GM23338 (cell line): ENCODE results near the gene ACBD4. TPM values are rescaled to one million over a fixed set of nuclear protein-coding genes. Genes with fewer than 3 reads are reported as not detected.

Experiments used
- ATAC-seq: fragments of 200-7000 bp; cut with Tn5 transposase; 3 replicates; pipeline ENCODE4 v1.9.1; 2020
- DNase-seq: peaks from one replicate; pipeline ENCODE4 v3.0.0-alpha.2; 2015; ENCODE audit warnings: low spot score
- H2AFZ ChIP-seq: fragments of 200-600 bp; sonication (generic); 2 replicates; pipeline ENCODE4 v1.8.0; 2016; ENCODE audit warnings: antibody characterized with exemption, mild to moderate bottlenecking, moderate library complexity
- H3F3A ChIP-seq: fragments of 200-600 bp; sonication (generic); replicated peaks from 2 replicates; pipeline ENCODE4 v1.8.0; 2017; ENCODE audit warnings: antibody characterized with exemption, mixed run types, low read depth
- H3K27ac ChIP-seq: fragments of 200-600 bp; sonication (generic); 2 replicates; pipeline ENCODE4 v1.6.1; 2016; ENCODE audit warnings: low read depth
- H3K27me3 ChIP-seq: fragments of 200-600 bp; sonication (generic); 2 replicates; pipeline ENCODE4 v1.8.0; 2016; ENCODE audit warnings: mild to moderate bottlenecking, mixed run types, moderate library complexity; ENCODE audit not compliant: insufficient read depth
- H3K36me3 ChIP-seq: fragments of 200-600 bp; sonication (generic); 2 replicates; pipeline ENCODE4 v1.8.0; 2016; ENCODE audit warnings: mild to moderate bottlenecking; ENCODE audit not compliant: insufficient read depth
- H3K4me1 ChIP-seq: fragments of 200-600 bp; sonication (generic); 2 replicates; pipeline ENCODE4 v1.8.0; 2016; ENCODE audit warnings: mild to moderate bottlenecking, moderate library complexity; ENCODE audit not compliant: insufficient read depth
- H3K4me2 ChIP-seq: fragments of 200-600 bp; sonication (generic); 2 replicates; pipeline ENCODE4 v1.7.1; 2017; ENCODE audit warnings: mixed run types
- H3K4me3 ChIP-seq: fragments of 200-600 bp; sonication (generic); 2 replicates; pipeline ENCODE4 v1.6.1; 2016; ENCODE audit warnings: mixed run types
- H3K79me2 ChIP-seq: fragments of 200-600 bp; sonication (generic); replicated peaks from 2 replicates; pipeline ENCODE4 v1.8.0; 2017; ENCODE audit warnings: mild to moderate bottlenecking; ENCODE audit not compliant: insufficient read depth
- H3K9me2 ChIP-seq: fragments of 200-600 bp; sonication (generic); 2 replicates; pipeline ENCODE4 v1.8.0; 2017; ENCODE audit not compliant: insufficient read depth
- H4K20me1 ChIP-seq: fragments of 200-600 bp; sonication (generic); replicated peaks from 2 replicates; pipeline ENCODE4 v1.8.0; 2017; ENCODE audit warnings: mild to moderate bottlenecking; ENCODE audit not compliant: insufficient read depth
- H3K27ac Mint-ChIP-seq: 2 replicates; pipeline ENCODE4 v1.8.0; 2020; ENCODE audit warnings: inconsistent platforms, mild to moderate bottlenecking, moderate library complexity, mixed read lengths
- H3K27me3 Mint-ChIP-seq: 3 replicates; pipeline ENCODE4 v1.8.0; 2022; ENCODE audit warnings: low read depth, mild to moderate bottlenecking, moderate library complexity, mixed read lengths, inconsistent platforms; ENCODE audit not compliant: insufficient read depth, poor library complexity
- H3K36me3 Mint-ChIP-seq: 3 replicates; pipeline ENCODE4 v1.8.0; 2021; ENCODE audit warnings: low read depth, mild to moderate bottlenecking, inconsistent platforms, moderate library complexity, mixed read lengths
- H3K4me1 Mint-ChIP-seq: 3 replicates; pipeline ENCODE4 v1.8.0; 2020; ENCODE audit warnings: mild to moderate bottlenecking, inconsistent platforms, mixed read lengths
- H3K4me3 Mint-ChIP-seq: 3 replicates; pipeline ENCODE4 v1.8.0; 2021; ENCODE audit warnings: moderate library complexity, mild to moderate bottlenecking, inconsistent platforms, mixed read lengths
- H3K9me3 Mint-ChIP-seq: 3 replicates; pipeline ENCODE4 v1.8.0; 2020; ENCODE audit warnings: moderate library complexity, mild to moderate bottlenecking, inconsistent platforms, mixed read lengths
- CREB1 ChIP-seq: fragments of 250-450 bp; sonication (Bioruptor Pico); IDR thresholded peaks from 2 replicates; pipeline ENCODE4 v1.5.0; 2020; ENCODE audit warnings: low read depth, mild to moderate bottlenecking, moderate library complexity
- EZH2phosphoT487 ChIP-seq: fragments of 200-600 bp; sonication (generic); IDR thresholded peaks from one replicate; pipeline ENCODE4 v1.8.1; 2018; ENCODE audit warnings: antibody characterized with exemption; ENCODE audit not compliant: unreplicated experiment
- JUNB ChIP-seq: IDR thresholded peaks from one replicate; pipeline ENCODE4 v1.6.1; 2016; ENCODE audit warnings: antibody characterized with exemption; ENCODE audit not compliant: unreplicated experiment
- NANOG ChIP-seq: IDR thresholded peaks from 2 replicates; pipeline ENCODE4 v1.6.1; 2016; ENCODE audit warnings: antibody characterized with exemption, borderline replicate concordance
- POLR2AphosphoS5 ChIP-seq: IDR thresholded peaks from 2 replicates; pipeline ENCODE4 v1.6.1; 2016; ENCODE audit warnings: antibody characterized with exemption, low read depth
- STAT1 ChIP-seq: IDR thresholded peaks from one replicate; pipeline ENCODE4 v1.6.1; 2016; ENCODE audit warnings: antibody characterized with exemption; ENCODE audit not compliant: unreplicated experiment
- polyA plus RNA-seq: library from polyadenylated mRNA; unstranded; fragments of >200 nt; fragmentation: Nextera tagmentation; extraction: Ambion mirVana; gene quantifications from 2 replicates; pipeline ENCODE4 v1.2.1, GENCODE V29; 2016
- total RNA-seq: library from RNA; depleted of rRNA; stranded (reverse); fragments of >200 nt; shearing (Covaris generic); gene quantifications from 2 replicates; pipeline ENCODE4 v1.2.3, GENCODE V29; 2014
- TF ChIP-seq, protein P1 (sequence below): fragments of 250-450 bp; sonication (Bioruptor Pico); IDR thresholded peaks from 2 replicates; pipeline ENCODE4 v1.5.0; 2020; ENCODE audit warnings: mild to moderate bottlenecking, moderate library complexity
- TF ChIP-seq, protein P2 (sequence below), 2 experiments: fragments of 200-600 bp in 1 of 2; sonication (generic) in 1 of 2; conservative IDR thresholded peaks; 2 replicates each; pipeline versions ENCODE4 v1.5.1 to v1.6.1; 2016 to 2017; ENCODE audit warnings: antibody characterized with exemption in 2 of 2, low read depth in 2 of 2, mild to moderate bottlenecking in 2 of 2, moderate library complexity in 1 of 2

ACBD4 gene
- total and polyA plus RNA-seq, 2 experiments from 2014 or later = 4.5 to 6.7 TPM

DNA sequence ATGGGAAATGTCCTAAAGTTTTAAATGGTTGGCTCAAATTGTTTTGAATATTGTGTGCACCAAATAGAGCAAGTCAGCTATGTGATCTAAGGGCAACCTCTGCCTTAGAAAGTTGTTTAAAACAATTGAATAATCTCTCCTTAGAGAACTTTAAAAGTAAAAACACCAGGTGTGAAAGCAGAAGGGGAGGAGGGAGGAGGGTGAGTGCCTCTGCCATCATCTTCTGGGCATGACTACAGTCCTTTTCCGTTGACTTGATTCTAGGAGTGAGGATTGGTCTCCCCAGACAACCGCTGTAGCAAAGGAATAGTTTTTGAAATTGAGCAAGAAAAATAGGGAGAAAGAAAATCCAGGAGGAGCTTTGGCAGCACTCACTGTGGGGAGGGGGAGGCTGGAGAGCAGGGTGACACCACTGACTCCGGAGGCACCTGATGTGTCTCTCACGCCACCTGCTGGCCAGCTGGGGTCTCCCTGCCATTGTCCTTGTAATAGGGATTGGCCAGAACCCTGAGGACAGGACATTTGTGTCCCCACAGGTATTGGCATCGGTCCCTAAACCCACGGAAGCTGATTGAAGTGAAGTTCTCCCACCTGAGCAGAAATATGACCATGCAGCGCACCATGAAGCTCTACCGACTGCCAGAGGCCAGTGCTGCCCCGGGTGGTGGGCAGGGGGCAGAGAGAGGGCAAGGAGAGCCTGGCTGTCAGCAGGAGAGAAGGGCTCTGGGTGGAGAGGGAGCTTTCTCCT lies 36.4 kb upstream of the ACBD4 start (continued):
- TF ChIP-seq, protein P1, sequence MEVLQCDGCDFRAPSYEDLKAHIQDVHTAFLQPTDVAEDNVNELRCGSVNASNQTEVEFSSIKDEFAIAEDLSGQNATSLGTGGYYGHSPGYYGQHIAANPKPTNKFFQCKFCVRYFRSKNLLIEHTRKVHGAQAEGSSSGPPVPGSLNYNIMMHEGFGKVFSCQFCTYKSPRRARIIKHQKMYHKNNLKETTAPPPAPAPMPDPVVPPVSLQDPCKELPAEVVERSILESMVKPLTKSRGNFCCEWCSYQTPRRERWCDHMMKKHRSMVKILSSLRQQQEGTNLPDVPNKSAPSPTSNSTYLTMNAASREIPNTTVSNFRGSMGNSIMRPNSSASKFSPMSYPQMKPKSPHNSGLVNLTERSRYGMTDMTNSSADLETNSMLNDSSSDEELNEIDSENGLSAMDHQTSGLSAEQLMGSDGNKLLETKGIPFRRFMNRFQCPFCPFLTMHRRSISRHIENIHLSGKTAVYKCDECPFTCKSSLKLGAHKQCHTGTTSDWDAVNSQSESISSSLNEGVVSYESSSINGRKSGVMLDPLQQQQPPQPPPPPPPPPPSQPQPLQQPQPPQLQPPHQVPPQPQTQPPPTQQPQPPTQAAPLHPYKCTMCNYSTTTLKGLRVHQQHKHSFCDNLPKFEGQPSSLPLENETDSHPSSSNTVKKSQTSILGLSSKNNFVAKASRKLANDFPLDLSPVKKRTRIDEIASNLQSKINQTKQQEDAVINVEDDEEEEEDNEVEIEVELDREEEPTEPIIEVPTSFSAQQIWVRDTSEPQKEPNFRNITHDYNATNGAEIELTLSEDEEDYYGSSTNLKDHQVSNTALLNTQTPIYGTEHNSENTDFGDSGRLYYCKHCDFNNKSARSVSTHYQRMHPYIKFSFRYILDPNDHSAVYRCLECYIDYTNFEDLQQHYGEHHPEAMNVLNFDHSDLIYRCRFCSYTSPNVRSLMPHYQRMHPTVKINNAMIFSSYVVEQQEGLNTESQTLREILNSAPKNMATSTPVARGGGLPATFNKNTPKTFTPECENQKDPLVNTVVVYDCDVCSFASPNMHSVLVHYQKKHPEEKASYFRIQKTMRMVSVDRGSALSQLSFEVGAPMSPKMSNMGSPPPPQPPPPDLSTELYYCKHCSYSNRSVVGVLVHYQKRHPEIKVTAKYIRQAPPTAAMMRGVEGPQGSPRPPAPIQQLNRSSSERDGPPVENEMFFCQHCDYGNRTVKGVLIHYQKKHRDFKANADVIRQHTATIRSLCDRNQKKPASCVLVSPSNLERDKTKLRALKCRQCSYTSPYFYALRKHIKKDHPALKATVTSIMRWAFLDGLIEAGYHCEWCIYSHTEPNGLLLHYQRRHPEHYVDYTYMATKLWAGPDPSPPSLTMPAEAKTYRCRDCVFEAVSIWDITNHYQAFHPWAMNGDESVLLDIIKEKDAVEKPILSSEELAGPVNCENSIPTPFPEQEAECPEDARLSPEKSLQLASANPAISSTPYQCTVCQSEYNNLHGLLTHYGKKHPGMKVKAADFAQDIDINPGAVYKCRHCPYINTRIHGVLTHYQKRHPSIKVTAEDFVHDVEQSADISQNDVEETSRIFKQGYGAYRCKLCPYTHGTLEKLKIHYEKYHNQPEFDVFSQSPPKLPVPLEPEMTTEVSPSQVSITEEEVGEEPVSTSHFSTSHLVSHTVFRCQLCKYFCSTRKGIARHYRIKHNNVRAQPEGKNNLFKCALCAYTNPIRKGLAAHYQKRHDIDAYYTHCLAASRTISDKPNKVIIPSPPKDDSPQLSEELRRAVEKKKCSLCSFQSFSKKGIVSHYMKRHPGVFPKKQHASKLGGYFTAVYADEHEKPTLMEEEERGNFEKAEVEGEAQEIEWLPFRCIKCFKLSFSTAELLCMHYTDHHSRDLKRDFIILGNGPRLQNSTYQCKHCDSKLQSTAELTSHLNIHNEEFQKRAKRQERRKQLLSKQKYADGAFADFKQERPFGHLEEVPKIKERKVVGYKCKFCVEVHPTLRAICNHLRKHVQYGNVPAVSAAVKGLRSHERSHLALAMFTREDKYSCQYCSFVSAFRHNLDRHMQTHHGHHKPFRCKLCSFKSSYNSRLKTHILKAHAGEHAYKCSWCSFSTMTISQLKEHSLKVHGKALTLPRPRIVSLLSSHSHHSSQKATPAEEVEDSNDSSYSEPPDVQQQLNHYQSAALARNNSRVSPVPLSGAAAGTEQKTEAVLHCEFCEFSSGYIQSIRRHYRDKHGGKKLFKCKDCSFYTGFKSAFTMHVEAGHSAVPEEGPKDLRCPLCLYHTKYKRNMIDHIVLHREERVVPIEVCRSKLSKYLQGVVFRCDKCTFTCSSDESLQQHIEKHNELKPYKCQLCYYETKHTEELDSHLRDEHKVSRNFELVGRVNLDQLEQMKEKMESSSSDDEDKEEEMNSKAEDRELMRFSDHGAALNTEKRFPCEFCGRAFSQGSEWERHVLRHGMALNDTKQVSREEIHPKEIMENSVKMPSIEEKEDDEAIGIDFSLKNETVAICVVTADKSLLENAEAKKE (CRISPR knock-in tag) = no peak
- TF ChIP-seq EZH2phosphoT487 (no peak), JUNB (peak; percentile 76)

DNA sequence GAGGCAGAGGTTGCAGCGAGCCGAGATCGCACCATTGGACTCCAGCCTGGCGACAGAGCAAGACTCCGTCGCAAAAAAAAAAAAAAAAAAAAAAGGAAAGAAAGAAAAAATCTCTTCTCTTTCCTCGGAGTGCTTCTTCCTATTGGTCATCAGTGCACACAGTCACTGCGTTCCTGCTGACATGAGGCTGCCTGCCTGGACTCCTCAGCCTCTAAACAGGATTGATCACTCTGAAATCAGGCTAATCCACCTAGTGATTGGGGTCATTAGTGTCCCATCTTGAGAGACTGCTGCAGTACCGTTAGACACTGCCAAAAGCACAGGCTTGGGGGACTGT lies 34.0 kb upstream of the ACBD4 start:
- H3K36me3 ChIP-seq = peaks cover 63% of the 10 kb centered on the region
- 0 out of 2 replicates have a peak overlapping the region, but pooled peaks have one; percentile 52 for H3K27ac Mint-ChIP-seq

More for the DNA sequence above, 34.0 kb upstream of the ACBD4 start:
- H3K9me3 Mint-ChIP-seq = no peaks in the 10 kb centered on the region; the same call in 2 of the 3 replicates
- H3K9me2 ChIP-seq = no peaks in the 10 kb centered on the region
- TF ChIP-seq CREB1 = no peak
- no peak for TF ChIP-seq STAT1
- TF ChIP-seq, protein P2, sequence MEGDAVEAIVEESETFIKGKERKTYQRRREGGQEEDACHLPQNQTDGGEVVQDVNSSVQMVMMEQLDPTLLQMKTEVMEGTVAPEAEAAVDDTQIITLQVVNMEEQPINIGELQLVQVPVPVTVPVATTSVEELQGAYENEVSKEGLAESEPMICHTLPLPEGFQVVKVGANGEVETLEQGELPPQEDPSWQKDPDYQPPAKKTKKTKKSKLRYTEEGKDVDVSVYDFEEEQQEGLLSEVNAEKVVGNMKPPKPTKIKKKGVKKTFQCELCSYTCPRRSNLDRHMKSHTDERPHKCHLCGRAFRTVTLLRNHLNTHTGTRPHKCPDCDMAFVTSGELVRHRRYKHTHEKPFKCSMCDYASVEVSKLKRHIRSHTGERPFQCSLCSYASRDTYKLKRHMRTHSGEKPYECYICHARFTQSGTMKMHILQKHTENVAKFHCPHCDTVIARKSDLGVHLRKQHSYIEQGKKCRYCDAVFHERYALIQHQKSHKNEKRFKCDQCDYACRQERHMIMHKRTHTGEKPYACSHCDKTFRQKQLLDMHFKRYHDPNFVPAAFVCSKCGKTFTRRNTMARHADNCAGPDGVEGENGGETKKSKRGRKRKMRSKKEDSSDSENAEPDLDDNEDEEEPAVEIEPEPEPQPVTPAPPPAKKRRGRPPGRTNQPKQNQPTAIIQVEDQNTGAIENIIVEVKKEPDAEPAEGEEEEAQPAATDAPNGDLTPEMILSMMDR (conservative IDR thresholded peaks at IDR 0.05; ENCODE audit: low read depth in 2 of 2) = no peak
- TF ChIP-seq JUNB = no peak
- no peak for TF ChIP-seq POLR2AphosphoS5
- TF ChIP-seq NANOG = no peak
- no peak for DNase-seq
- H3K27me3 ChIP-seq = no peaks in the 10 kb centered on the region
- no peak overlapping the region for H3K4me3 ChIP-seq
- peaks cover 17% of the 10 kb centered on the region for H3F3A ChIP-seq
- no peak overlapping the region for H3K4me3 Mint-ChIP-seq
- H3K4me1 Mint-ChIP-seq = peaks cover 6% of the 10 kb centered on the region
- peaks cover 24% of the 10 kb centered on the region for H4K20me1 ChIP-seq
- H2AFZ ChIP-seq = no peak overlapping the region
- no peaks in the 10 kb centered on the region for H3K79me2 ChIP-seq
- ATAC-seq = no peak
- no peak overlapping the region for H3K4me2 ChIP-seq
- no peak overlapping the region for H3K27ac ChIP-seq
- H3K36me3 Mint-ChIP-seq = peaks cover 85% of the 10 kb centered on the region
- H3K27me3 Mint-ChIP-seq = peaks cover 16% of the 10 kb centered on the region
- H3K4me1 ChIP-seq = no peaks in the 10 kb centered on the region
